Stimulated activated naive CD8-positive, alpha-beta T cell treated with anti-CD3 and anti-CD28 coated beads, Interleukin-15, amount 100 ng/mL, for 72 hours (primary cell): ENCODE data around the gene GNB5.

Experiments
- ATAC-seq: fragments of 150-1000 bp; cut with Tn5 transposase; 2 replicates; pipeline ENCODE4 v1.10.0; 2021; ENCODE audit warnings: mild to moderate bottlenecking, moderate library complexity
- DNase-seq, 2 donors: peaks; one replicate each; pipeline ENCODE4 v3.0.0; 2021 to 2022
- H3K27ac Mint-ChIP-seq, 2 donors: one replicate each; pipeline ENCODE4 v1.8.0; 2022; ENCODE audit warnings: mild to moderate bottlenecking in 2 of 2, mixed read lengths in 2 of 2, moderate library complexity in 2 of 2
- H3K27me3 Mint-ChIP-seq: one replicate; pipeline ENCODE4 v1.8.0; 2022; ENCODE audit warnings: mixed read lengths
- H3K4me1 Mint-ChIP-seq: one replicate; pipeline ENCODE4 v1.8.0; 2022; ENCODE audit warnings: mild to moderate bottlenecking, mixed read lengths
- H3K4me3 Mint-ChIP-seq, 2 donors: one replicate each; pipeline ENCODE4 v1.8.0; 2022; ENCODE audit warnings: mild to moderate bottlenecking in 2 of 2, mixed read lengths in 2 of 2, moderate library complexity in 1 of 2
- H3K9me3 Mint-ChIP-seq, 2 donors: one replicate each; pipeline ENCODE4 v1.8.0; 2022; ENCODE audit warnings: mixed read lengths in 2 of 2

The GNB5 gene

GRCh38 chr15:52120488-52120887 is 70.7 kb downstream of the GNB5 start:
- Mint-ChIP-seq H3K27me3 (no peaks in the 10 kb centered on the region), H3K27ac (peak overlapping the region in 1 of 2 donors; percentile 65), H3K9me3 (no peaks in the 10 kb centered on the region), H3K4me3 (no peak overlapping the region), H3K4me1 (no peaks in the 10 kb centered on the region)
- no peak for ATAC-seq
- no peak for DNase-seq

DNA sequence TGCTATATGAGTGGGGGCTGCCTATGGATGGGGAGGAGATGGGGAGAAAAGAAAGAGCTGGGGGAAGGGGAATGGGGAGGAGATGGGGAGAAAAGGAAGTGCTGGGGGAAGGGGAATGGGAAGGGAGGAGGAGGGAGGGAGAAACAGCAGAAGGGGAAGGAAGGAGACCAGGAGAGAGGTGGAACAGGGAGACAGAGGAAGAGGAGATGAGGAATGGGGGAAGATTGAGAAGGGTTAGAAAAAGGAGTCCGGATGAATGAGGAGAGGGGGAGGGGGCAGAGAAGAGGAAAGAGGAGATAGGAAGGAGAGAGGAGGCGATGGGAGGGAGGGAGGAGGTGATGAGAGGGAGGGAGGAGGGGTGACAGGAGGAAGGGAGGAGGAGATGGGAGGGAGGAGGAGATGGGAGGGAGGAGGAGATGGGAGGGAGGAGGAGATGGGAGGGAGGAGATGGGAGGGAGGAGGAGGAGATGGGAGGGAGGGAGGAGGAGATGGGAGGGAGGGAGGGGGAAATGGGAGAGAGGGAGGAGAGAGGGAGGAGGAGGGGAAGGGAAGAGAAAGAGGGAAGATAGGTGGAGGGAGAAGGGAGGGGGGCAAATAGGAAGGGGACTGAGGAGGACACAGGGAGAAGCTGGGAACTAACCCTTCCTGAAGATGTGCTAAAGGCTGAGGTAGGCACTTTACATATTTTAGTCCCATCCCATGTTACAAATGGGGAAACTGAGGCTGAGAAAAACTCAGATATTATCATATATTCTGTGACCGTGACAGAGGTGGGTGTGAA is 72.0 kb downstream of the GNB5 start:
- no peak for DNase-seq

DNA sequence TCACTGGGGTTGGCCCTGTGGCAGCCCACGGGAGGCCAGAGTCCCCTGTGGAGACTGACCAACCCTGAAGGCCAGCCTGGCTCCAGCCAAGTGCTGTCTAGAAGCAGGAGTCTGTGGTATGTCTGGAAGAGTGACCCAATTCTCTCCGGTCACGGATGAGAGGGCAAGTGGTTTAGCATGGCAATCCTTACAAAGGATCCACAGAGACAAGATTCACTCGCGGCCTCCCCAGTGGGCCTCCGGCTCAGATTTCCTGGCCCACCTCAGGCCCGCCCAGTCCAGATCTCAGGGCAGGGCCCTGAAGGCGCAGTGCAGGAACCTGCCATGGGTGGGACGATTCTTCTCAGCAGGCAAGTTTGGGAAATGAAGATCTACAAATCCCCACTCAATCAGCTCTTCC is 73.6 kb downstream of the GNB5 start:
- H3K4me3 Mint-ChIP-seq: no peak overlapping the region
- H3K4me1 Mint-ChIP-seq: no peaks in the 10 kb centered on the region
- no peaks in the 10 kb centered on the region for H3K9me3 Mint-ChIP-seq
- H3K27ac Mint-ChIP-seq: peak overlapping the region in 1 of 2 donors; percentile 52
- H3K27me3 Mint-ChIP-seq: no peaks in the 10 kb centered on the region
- no peak for DNase-seq
- no peak for ATAC-seq

More for the DNA sequence above, 72.0 kb downstream of the GNB5 start:
- Mint-ChIP-seq H3K4me3 (no peak overlapping the region), H3K9me3 (no peaks in the 10 kb centered on the region), H3K27ac (peak overlapping the region in 1 of 2 donors; percentile 71), H3K4me1 (no peaks in the 10 kb centered on the region), H3K27me3 (no peaks in the 10 kb centered on the region)
- no peak for ATAC-seq

DNA sequence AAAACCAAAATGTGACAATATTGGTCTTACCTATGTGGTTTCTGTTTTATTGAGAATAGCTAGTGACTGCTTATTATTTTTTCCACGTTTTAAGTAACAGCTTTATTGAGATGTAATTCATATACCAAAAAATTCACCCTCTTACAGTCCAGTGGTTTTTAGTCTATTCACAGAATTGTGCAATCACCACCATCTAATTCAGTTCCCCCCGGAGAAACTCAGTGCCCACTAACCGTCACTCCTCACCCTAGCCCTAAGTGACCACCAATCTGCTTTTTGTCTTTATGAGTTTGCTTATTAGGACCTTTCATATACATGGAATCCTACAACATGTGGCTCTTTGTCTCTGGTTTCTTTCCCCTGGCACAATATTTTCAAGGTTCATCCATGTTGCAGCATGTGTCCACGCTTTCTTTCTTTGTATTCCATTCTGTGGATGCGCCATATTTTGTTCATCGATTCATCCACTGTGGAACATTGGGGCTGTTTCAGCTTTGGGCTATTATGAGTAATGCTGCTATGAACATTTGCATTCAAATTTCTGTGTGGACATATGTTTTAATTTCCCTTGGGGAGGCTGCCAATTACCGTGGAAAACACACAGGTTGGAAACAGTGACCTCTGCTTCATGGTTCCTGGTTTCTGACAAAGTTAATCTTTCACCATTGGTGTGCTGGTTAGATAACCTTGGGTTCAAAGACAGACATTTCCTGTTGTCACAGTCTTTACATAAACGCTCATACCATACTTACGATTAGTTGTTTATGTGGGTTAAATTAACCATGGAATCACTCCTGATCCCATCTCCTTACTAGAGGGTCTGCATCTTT is 75.4 kb downstream of the GNB5 start:
- Mint-ChIP-seq H3K27ac (no peak overlapping the region), H3K27me3 (peaks cover 9% of the 10 kb centered on the region), H3K4me1 (peaks cover 5% of the 10 kb centered on the region), H3K4me3 (no peak overlapping the region), H3K9me3 (no peaks in the 10 kb centered on the region)
- ATAC-seq (no peak), DNase-seq (no peak)

DNA sequence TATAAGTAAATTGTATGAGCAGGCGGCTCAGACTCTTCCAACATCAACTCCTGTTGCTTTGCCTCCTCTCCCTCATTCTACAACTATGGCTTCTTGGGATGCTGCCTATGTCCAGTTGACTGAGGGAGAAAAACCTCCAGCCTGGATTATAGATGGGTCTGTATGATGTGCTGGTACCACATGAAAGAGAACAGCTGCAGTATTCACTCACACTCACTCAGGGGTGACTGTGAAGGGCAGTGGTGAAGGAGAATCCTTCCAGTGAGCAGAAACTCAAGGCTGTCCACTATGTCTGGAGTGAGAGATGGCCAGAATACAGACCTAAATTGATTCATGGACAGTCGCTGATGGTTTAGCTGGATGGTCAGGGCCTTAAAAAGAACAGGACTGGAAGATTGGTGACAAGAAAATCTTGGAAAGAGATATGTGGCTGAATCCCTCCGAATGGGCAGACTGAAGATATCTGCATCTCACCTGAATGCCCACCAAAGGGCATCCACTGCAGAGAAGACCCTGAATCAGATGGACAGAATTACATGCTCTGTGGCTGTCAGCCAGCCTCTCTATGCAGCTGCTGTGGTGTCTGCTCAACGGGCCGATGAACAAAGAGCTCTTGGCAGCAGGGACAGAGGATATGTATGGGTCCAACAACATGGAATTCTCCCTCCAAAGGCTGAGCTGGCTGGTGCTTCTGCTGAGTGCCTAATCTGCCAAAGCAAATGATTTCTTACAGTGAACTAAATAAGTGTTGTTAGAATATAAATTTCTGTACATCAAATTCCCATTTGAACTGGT is 76.7 kb downstream of the GNB5 start:
- H3K4me1 Mint-ChIP-seq: peaks cover 5% of the 10 kb centered on the region
- no peak overlapping the region for H3K27ac Mint-ChIP-seq
- ATAC-seq (no peak), DNase-seq (no peak)
- no peak overlapping the region for H3K4me3 Mint-ChIP-seq
- peaks cover 22% of the 10 kb centered on the region for H3K27me3 Mint-ChIP-seq
- H3K9me3 Mint-ChIP-seq: no peaks in the 10 kb centered on the region

GRCh38 chr15:52113708-52114107 is 77.5 kb downstream of the GNB5 start:
- H3K27me3 Mint-ChIP-seq: peaks cover 30% of the 10 kb centered on the region
- H3K9me3 Mint-ChIP-seq: no peaks in the 10 kb centered on the region
- ATAC-seq (no peak), DNase-seq (no peak)
- H3K4me1 Mint-ChIP-seq: peaks cover 5% of the 10 kb centered on the region
- no peak overlapping the region for H3K27ac Mint-ChIP-seq
- no peak overlapping the region for H3K4me3 Mint-ChIP-seq

DNA sequence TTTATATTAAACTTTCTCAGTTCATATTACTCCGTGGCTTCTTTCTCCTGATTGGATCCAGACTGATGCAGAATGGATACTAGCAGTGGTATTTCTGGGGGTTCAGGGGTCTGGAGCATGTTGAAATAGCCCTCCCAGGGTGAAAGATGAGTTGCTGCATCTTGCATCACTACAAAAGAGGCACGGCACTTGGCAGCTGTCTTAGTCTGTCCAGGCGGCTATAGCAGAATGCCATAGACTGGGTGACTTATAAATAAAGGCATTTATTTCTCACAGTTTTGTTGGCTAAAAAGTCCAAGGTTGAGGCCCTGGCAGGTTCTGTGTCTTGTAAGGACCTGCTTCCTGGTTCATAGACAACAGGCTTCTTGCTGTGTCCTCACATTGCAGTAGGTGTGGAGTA is 78.0 kb downstream of the GNB5 start:
- peaks cover 35% of the 10 kb centered on the region for H3K27me3 Mint-ChIP-seq
- ATAC-seq: no peak
- no peak for DNase-seq
- H3K27ac Mint-ChIP-seq: no peak overlapping the region
- peak overlapping the region; percentile 32 to 54 for H3K4me3 Mint-ChIP-seq
- peaks cover 5% of the 10 kb centered on the region for H3K4me1 Mint-ChIP-seq
- H3K9me3 Mint-ChIP-seq: no peaks in the 10 kb centered on the region

GRCh38 chr15:52112203-52112750 is 78.9 kb downstream of the GNB5 start:
- Mint-ChIP-seq H3K27ac (peak overlapping the region in 1 of 2 donors; percentile 81), H3K27me3 (peaks cover 36% of the 10 kb centered on the region), H3K4me1 (peaks cover 5% of the 10 kb centered on the region), H3K9me3 (no peaks in the 10 kb centered on the region), H3K4me3 (peak overlapping the region; percentile 73 to 86)
- ATAC-seq (peak; percentile 84), DNase-seq (peak; percentile 37 to 50)

DNA sequence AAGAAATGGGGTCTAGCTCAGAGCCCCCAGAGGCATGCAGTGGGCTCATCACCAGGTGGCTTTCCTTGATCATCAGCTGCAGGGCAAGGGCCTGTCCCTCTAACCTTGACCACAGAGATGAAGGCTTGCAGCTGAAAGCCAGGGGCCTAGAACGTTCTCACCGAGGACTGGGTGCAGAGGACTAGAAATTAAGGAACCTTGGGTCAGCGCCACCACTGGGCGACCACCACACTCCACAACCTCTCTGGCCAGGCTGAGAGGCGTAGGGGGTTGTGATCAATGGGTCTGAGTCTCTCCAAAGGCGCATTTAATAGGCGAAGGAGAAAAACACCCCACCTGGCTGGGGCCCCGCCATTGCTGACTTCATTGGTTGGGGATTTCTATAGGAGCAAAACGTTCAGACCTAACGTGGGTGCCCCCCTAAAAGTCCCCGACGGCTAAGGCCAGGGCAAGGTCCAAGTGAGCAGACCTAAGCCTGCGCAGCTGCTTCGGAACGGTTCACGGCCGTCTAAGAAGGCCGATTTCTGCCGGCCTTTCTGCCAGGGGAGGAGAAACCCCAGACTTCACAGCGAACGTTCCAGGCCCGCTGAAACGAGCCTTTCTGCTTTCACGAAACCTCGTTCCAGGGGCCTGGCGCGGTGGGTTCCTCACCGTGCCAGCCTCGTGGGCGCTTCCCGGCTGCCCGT is 79.5 kb downstream of the GNB5 start:
- peak overlapping the region; percentile 73 to 86 for H3K4me3 Mint-ChIP-seq
- ATAC-seq (no peak), DNase-seq (no peak)
- peaks cover 5% of the 10 kb centered on the region for H3K4me1 Mint-ChIP-seq
- no peaks in the 10 kb centered on the region for H3K9me3 Mint-ChIP-seq
- H3K27me3 Mint-ChIP-seq: peaks cover 40% of the 10 kb centered on the region
- H3K27ac Mint-ChIP-seq: peak overlapping the region in 1 of 2 donors; percentile 27

- no peak for ATAC-seq
- Mint-ChIP-seq H3K4me1 (peaks cover 5% of the 10 kb centered on the region), H3K27ac (no peak overlapping the region), H3K4me3 (no peak overlapping the region), H3K9me3 (no peaks in the 10 kb centered on the region), H3K27me3 (peaks cover 44% of the 10 kb centered on the region)
- no peak for DNase-seq
Measured at GRCh38 chr15:52109559-52110451, 81.4 kb downstream of the GNB5 start.

- Mint-ChIP-seq H3K27me3 (peaks cover 45% of the 10 kb centered on the region), H3K4me1 (peaks cover 5% of the 10 kb centered on the region), H3K4me3 (no peak overlapping the region), H3K9me3 (no peaks in the 10 kb centered on the region), H3K27ac (no peak overlapping the region)
- DNase-seq (no peak), ATAC-seq (no peak)
Measured at GRCh38 chr15:52107238-52107637, 84.0 kb downstream of the GNB5 start.

DNA sequence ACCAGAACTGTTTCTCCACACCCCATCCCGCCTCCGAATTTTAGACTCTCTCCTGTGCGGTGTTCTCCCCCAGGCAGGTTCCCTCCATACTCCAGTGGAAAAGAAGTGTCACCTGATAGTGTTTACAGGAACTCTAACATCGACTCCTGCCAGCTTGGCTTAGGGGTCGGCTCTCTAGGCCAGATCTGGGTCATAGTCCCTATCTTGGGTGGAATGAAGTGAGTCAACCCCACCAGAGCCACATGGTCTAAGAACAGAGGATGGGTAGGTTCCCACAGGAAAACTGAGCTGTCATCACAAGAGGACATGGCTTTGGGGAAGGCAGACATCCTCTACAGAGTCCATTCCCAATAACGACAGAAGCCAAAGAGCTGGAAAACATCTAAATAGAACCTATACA is 84.6 kb downstream of the GNB5 start:
- DNase-seq: no peak
- Mint-ChIP-seq H3K4me3 (no peak overlapping the region), H3K9me3 (no peaks in the 10 kb centered on the region), H3K27me3 (peaks cover 49% of the 10 kb centered on the region), H3K27ac (no peak overlapping the region), H3K4me1 (peaks cover 4% of the 10 kb centered on the region)
- no peak for ATAC-seq

DNA sequence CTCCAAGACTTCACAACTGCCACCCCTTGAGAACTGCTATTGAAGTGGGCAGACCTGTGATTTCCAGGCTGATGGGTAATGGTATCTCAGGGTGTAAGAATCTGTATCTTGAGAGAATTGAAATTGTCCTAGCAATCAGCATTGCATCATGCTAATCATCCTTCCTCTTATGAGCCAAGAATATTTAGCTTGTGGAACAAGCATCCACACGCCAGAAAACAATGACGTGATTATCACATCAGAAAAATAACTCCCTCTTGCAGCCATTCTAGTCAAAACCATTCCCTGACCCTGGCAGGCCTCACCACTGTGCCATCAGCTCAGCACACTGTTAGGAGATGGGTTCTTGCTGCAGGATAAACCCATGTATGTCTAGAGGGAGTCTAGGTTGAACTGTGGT is 85.3 kb downstream of the GNB5 start:
- Mint-ChIP-seq H3K27ac (no peak overlapping the region), H3K9me3 (no peaks in the 10 kb centered on the region), H3K4me3 (no peak overlapping the region), H3K27me3 (peaks cover 41% of the 10 kb centered on the region), H3K4me1 (no peaks in the 10 kb centered on the region)
- DNase-seq (no peak), ATAC-seq (no peak)

DNA sequence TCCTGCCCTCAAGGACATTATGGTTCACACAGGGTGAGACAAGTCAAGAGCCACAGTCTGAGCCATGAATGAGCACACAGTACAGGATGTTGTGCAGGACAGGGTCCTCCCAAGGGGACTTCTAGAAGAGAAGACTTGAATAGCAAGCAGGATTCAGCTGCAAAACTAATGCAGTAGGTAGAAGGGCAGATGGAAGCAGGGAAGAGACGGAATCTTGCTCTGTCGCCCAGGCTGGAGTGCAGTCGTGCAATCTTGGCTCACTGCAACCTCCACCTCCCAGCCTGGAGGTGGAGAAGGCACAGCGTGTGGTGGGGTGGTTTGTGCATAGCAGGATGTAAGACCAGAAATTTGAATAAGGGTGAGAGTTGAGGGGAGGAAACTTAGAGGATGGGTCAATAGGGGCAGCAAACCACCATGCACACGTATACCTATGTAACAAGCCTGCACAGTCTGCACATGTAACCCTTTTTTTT is 86.6 kb downstream of the GNB5 start:
- Mint-ChIP-seq H3K27me3 (peaks cover 29% of the 10 kb centered on the region), H3K4me1 (no peaks in the 10 kb centered on the region), H3K9me3 (no peaks in the 10 kb centered on the region), H3K4me3 (no peak overlapping the region), H3K27ac (no peak overlapping the region)
- ATAC-seq (no peak), DNase-seq (no peak)
